HG02852 (cell line): ENCODE results near the gene ITPKB.
"Not testable (repeated sequence)": the region's sequence is repeated elsewhere in the genome, so short reads cannot be mapped to it uniquely, and the experiment has no call there.

ENCODE experiments used
- ATAC-seq: cut with Tn5 transposase; IDR thresholded peaks from one replicate; pipeline ENCODE4 v1.9.1; 2021; ENCODE audit warnings: mild to moderate bottlenecking, moderate library complexity; ENCODE audit not compliant: unreplicated experiment

The ITPKB gene

GRCh38 chr1:226627050-226627755 lies 111.9 kb downstream of the ITPKB start:
- no peak for ATAC-seq

GRCh38 chr1:226626577-226626956 lies 112.5 kb downstream of the ITPKB start:
- peak; percentile 65 for ATAC-seq

GRCh38 chr1:226625832-226626576 lies 113.1 kb downstream of the ITPKB start:
- peak; percentile 29 for ATAC-seq

- ATAC-seq, result no peak
Observed at GRCh38 chr1:226625326-226625725, 113.8 kb downstream of the ITPKB start.

- ATAC-seq, result no peak
Observed at GRCh38 chr1:226624526-226624925, 114.6 kb downstream of the ITPKB start.

- no peak for ATAC-seq
Observed at GRCh38 chr1:226622012-226622411, 117.1 kb downstream of the ITPKB start.

- ATAC-seq, result no peak
Observed at GRCh38 chr1:226619031-226619430, 120.1 kb downstream of the ITPKB start.

- ATAC-seq, result no peak
Observed at GRCh38 chr1:226618380-226618779, 120.7 kb downstream of the ITPKB start.

GRCh38 chr1:226617719-226618118 lies 121.4 kb downstream of the ITPKB start:
- not testable (repeated sequence) for ATAC-seq

GRCh38 chr1:226617109-226617508 lies 122.0 kb downstream of the ITPKB start:
- no peak for ATAC-seq

GRCh38 chr1:226616636-226617035 lies 122.4 kb downstream of the ITPKB start:
- ATAC-seq, result no peak

GRCh38 chr1:226615876-226616275 lies 123.2 kb downstream of the ITPKB start:
- no peak for ATAC-seq

GRCh38 chr1:226611980-226612379 lies 127.1 kb downstream of the ITPKB start:
- not testable (repeated sequence) for ATAC-seq

- ATAC-seq, result no peak
Observed at GRCh38 chr1:226611301-226611700, 127.8 kb downstream of the ITPKB start.

GRCh38 chr1:226610671-226611070 lies 128.4 kb downstream of the ITPKB start:
- no peak for ATAC-seq

GRCh38 chr1:226609836-226610455 lies 129.1 kb downstream of the ITPKB start:
- ATAC-seq, result no peak

- peak; percentile 70 for ATAC-seq
Observed at GRCh38 chr1:226608699-226609505, 130.2 kb downstream of the ITPKB start.

GRCh38 chr1:226607821-226608220 lies 131.3 kb downstream of the ITPKB start:
- ATAC-seq, result no peak

GRCh38 chr1:226607268-226607660 lies 131.8 kb downstream of the ITPKB start:
- no peak for ATAC-seq

- ATAC-seq, result no peak
Observed at GRCh38 chr1:226606311-226607267, 132.5 kb downstream of the ITPKB start.
